ENCODE results near the gene CYP4F12. TPM values are rescaled to one million over a fixed set of nuclear protein-coding genes. Genes with fewer than 3 reads are reported as not detected.

The CYP4F12 gene
- total and polyA plus RNA-seq, 2 of the 8 experiments (the other 6 are each of a cell fraction or from before 2014, with no cell fraction given) = not detected

GRCh38 chr19:15715642-15716041, 42.8 kb downstream of the CYP4F12 start:
- no peak overlapping the region for H4K8ac ChIP-seq (ENCODE audit: extremely low read depth, insufficient read depth, low read length)
- ChIA-PET POLR2A (ENCODE audit: partially characterized antibody) (no interaction called here), CTCF (ENCODE audit: partially characterized antibody) (no interaction called here)
- WGBS, 2 experiments (ENCODE audit: extremely low coverage in 1 of 2, insufficient coverage in 1 of 2, insufficient read length in 1 of 2, insufficient replicate concordance in 2 of 2, low coverage in 1 of 2, low lambda C conversion rate in 2 of 2, missing lambda C conversion rate in 1 of 2) = 84% methylated on average over 1 of the region's 1 CpG; no CpG with 5 or more reads in 1 of the 2 experiments
- FAIRE-seq (no peak), DNase-seq (ENCODE audit: low read depth in 1 of 2, low spot score in 2 of 2) (no peak)
- no peak overlapping the region for H2BK20ac ChIP-seq (ENCODE audit: low read length)
- no peak overlapping the region for H2AK5ac ChIP-seq (ENCODE audit: low read depth, low read length)
- H2AFZ ChIP-seq (ENCODE audit: low read length) = no peak overlapping the region
- H3K4me3 ChIP-seq (ENCODE audit: extremely low read depth in 1 of 4, insufficient read depth in 2 of 4, low read depth in 3 of 4, low read length in 4 of 4) = no peak overlapping the region
- no peak overlapping the region for H3K23ac ChIP-seq (ENCODE audit: insufficient read length)
- no peak overlapping the region for H4K5ac ChIP-seq (ENCODE audit: insufficient read length, low read depth, low read length)
- no peak overlapping the region for H4K91ac ChIP-seq (replicated peaks; ENCODE audit: insufficient read length, low read length)
- no peak overlapping the region for H2BK5ac ChIP-seq (ENCODE audit: low read depth, low read length)
- no peaks in the 10 kb centered on the region for H3K36me3 ChIP-seq (ENCODE audit: control insufficient read depth in 2 of 4, insufficient read depth in 4 of 4, low read length in 3 of 4)
- no peak overlapping the region for H2BK120ac ChIP-seq (replicated peaks; ENCODE audit: low read depth, low read length)
- H3K4me2 ChIP-seq (ENCODE audit: insufficient read depth in 1 of 2, low read depth in 2 of 2, low read length in 2 of 2) = no peak overlapping the region
- no peak overlapping the region for H2BK12ac ChIP-seq (ENCODE audit: low read depth, low read length)
- H3K27ac ChIP-seq (ENCODE audit: low read depth, low read length) = no peak overlapping the region
- no peak overlapping the region for H3K18ac ChIP-seq (ENCODE audit: extremely low read depth, low read length)
- H3K9me3 ChIP-seq (ENCODE audit: insufficient read depth in 2 of 2, low read depth in 1 of 2, low read length in 1 of 2) = peaks cover 62 to 66% of the 10 kb centered on the region in 2 experiments
- no peak overlapping the region for H3K14ac ChIP-seq (ENCODE audit: insufficient read length)
- no peak for TF ChIP-seq BACH1 (IDR thresholded peaks at IDR 0.05; ENCODE audit: low read length)
- no peak for TF ChIP-seq CBX5 (IDR thresholded peaks at IDR 0.05; ENCODE audit: low read depth, low read length)
- no peak for TF ChIP-seq E2F6 (IDR thresholded peaks at IDR 0.05)
- no peak for TF ChIP-seq EGR1 (IDR thresholded peaks at IDR 0.05; ENCODE audit: borderline replicate concordance, low read depth, low read length)
- no peak for TF ChIP-seq ASH2L (IDR thresholded peaks at IDR 0.05; ENCODE audit: low read length)
- H3K27me3 ChIP-seq (replicated peaks in 1 of 4; ENCODE audit: control insufficient read depth in 3 of 4, extremely low read depth in 1 of 4, insufficient read depth in 3 of 4, low read length in 3 of 4) = no peaks in the 10 kb centered on the region
- H3K9ac ChIP-seq (replicated peaks in 1 of 4; ENCODE audit: extremely low read depth in 1 of 4, low read depth in 3 of 4, low read length in 3 of 4) = no peak overlapping the region
- H2BK15ac ChIP-seq (ENCODE audit: low read length) = no peak overlapping the region
- H3K79me1 ChIP-seq (ENCODE audit: low read depth, low read length) = no peaks in the 10 kb centered on the region
- H3K23me2 ChIP-seq (ENCODE audit: low read depth, low read length) = no peaks in the 10 kb centered on the region
- H3K79me2 ChIP-seq (ENCODE audit: control insufficient read depth in 1 of 2, insufficient read depth in 2 of 2, low read length in 2 of 2) = no peaks in the 10 kb centered on the region
- no peak overlapping the region for H3K56ac ChIP-seq (replicated peaks; ENCODE audit: insufficient read length, low read depth, low read length)
- H3K4me1 ChIP-seq (replicated peaks in 1 of 4; ENCODE audit: control insufficient read depth in 3 of 4, insufficient read depth in 4 of 4, low read length in 3 of 4) = no peaks in the 10 kb centered on the region
- no peaks in the 10 kb centered on the region for H4K20me1 ChIP-seq (replicated peaks in 1 of 2; ENCODE audit: control insufficient read depth in 1 of 2, insufficient read depth in 2 of 2, low read length in 2 of 2)
- no peak overlapping the region for H3K4ac ChIP-seq (replicated peaks; ENCODE audit: insufficient read length, low read depth, low read length)
